ENCODE results near the gene SNORC.

SNORC gene

GRCh38 chr2:232927793-232928550 is 57.9 kb downstream of the SNORC start:
- Histone ChIP-seq H3K27ac (no peak overlapping the region), H3K9ac (no peak overlapping the region), H3K36me3 (ENCODE audit: insufficient read depth) (no peaks in the 10 kb centered on the region), H2AFZ (ENCODE audit: low read depth) (no peak overlapping the region), H3K4me2 (no peak overlapping the region), H3K79me2 (ENCODE audit: insufficient read depth, low read depth) (no peaks in the 10 kb centered on the region), H3K27me3 (ENCODE audit: insufficient read depth, low read depth) (no peaks in the 10 kb centered on the region), H3K4me3 (IDR thresholded peaks at IDR 0.05; ENCODE audit: insufficient read depth, low read depth, low read length) (no peak overlapping the region), H4K20me1 (ENCODE audit: insufficient read depth) (no peaks in the 10 kb centered on the region), H3K4me1 (ENCODE audit: low read depth, poor library complexity, severe bottlenecking) (no peaks in the 10 kb centered on the region)
- no peak for TF ChIP-seq CTCF (conservative IDR thresholded peaks at IDR 0.05; ENCODE audit: low read depth, low read length)
